Heart right ventricle (tissue), 16 donors: Measurements from ENCODE around the gene FRS2. TPM values are rescaled to one million over a fixed set of nuclear protein-coding genes. Genes with fewer than 3 reads are reported as not detected.

Source experiments
- ATAC-seq, 8 donors: fragments of 200-7000 bp; cut with Tn5 transposase; one replicate each; pipeline ENCODE4 v1.9.1; 2020; ENCODE audit warnings: mild to moderate bottlenecking in 8 of 8, moderate library complexity in 8 of 8, moderate number of reproducible peaks in 1 of 8
- DNase-seq, 2 donors: peaks; one replicate each; pipeline ENCODE4 v3.0.0-alpha.2; 2020
- H3K27ac ChIP-seq, 10 donors: fragments of 200-600 bp; sonication (generic) in 2 of 10; one replicate each; pipeline versions ENCODE4 v1.5.0 to v1.8.0; 2020 to 2022; ENCODE audit warnings: mild to moderate bottlenecking in 3 of 10
- H3K27me3 ChIP-seq, 7 donors: fragments of 200-600 bp; one replicate each; pipeline ENCODE4 v1.8.0; 2021 to 2022; ENCODE audit warnings: mild to moderate bottlenecking in 2 of 7
- H3K36me3 ChIP-seq, 9 donors: fragments of 200-600 bp; sonication (generic) in 1 of 9; one replicate each; pipeline versions ENCODE4 v1.5.0 to v1.8.0; 2020 to 2022; ENCODE audit warnings: mild to moderate bottlenecking in 2 of 9
- H3K4me1 ChIP-seq, 9 donors: fragments of 200-600 bp; sonication (generic) in 1 of 9; one replicate each; pipeline versions ENCODE4 v1.5.0 to v1.8.0; 2020 to 2022; ENCODE audit warnings: mild to moderate bottlenecking in 4 of 9
- H3K4me3 ChIP-seq, 10 donors: fragments of 200-600 bp; sonication (generic) in 2 of 10; one replicate each; pipeline versions ENCODE4 v1.5.0 to v1.8.0; 2020 to 2022; ENCODE audit warnings: mild to moderate bottlenecking in 7 of 10, moderate library complexity in 2 of 10
- H3K9me3 ChIP-seq, 11 donors: fragments of 200-600 bp in 10 of 11; sonication (generic) in 2 of 11; one replicate each; pipeline versions ENCODE4 v1.5.0 to v1.8.0; 2013 to 2022; ENCODE audit warnings: mild to moderate bottlenecking in 2 of 11, control low read depth in 1 of 11, moderate library complexity in 1 of 11
- CTCF ChIP-seq, 9 donors: fragments of 200-600 bp; sonication (generic) in 2 of 9; IDR thresholded peaks; one replicate each; pipeline versions ENCODE4 v1.5.0 to v1.8.0; 2021 to 2022; ENCODE audit warnings: antibody characterized with exemption in 9 of 9, mild to moderate bottlenecking in 5 of 9, moderate library complexity in 1 of 9
- WGBS, 2 donors: extraction: QIAGEN DNeasy Blood & Tissue Kit; methylation state at CpG; one replicate each; pipeline ENCODE4 v1.1.7; 2013; ENCODE audit warnings: inconsistent platforms in 1 of 2; 5-methylcytosine and 5-hydroxymethylcytosine counted together
- intact Hi-C, 10 donors: fragments of 100-400 bp; cut with DNase I; formaldehyde crosslinking; loops; one replicate each; pipeline versions ENCODE4 v1.11.1 to v1.14.2; 2022
- polyA plus RNA-seq, 2 donors: library from polyadenylated mRNA; stranded (reverse); fragments of 200-250 nt; gene quantifications; one replicate each; pipeline ENCODE4 v1.2.3, GENCODE V29; 2013
- total RNA-seq, 10 donors: library from RNA; stranded (reverse); fragmentation: NEBNext Ultra II Directional in 3 of 10; extraction: Animal tissue kit (Norgen Biotek cat#: 25700) in 3 of 10; gene quantifications; one replicate each; pipeline versions ENCODE4 v1.2.1 to v1.2.4, GENCODE V29; 2021 to 2023
- donor health status: Arrhythmogenic right ventricular cardiomyopathy.
- donor health status: ischemic (EF 13 %, LVEDD 7.1; RV severe dilation, severe dysfunction).
- donor health status: healthy with polysubstance abuse.
- donor health status: DM: no; HTN: yes; CAD: no.
- donor health status: DM: no; HTN: no; CAD: no.
- donor health status: ischemic (EF 25% LVEDD 6.9; RV normal size, moderate dysfunction).
- donor health status: ischemic (EF 25% LVEDD 5.7; RV mildly dilated, moderate dysfunction).
- donor health status: healthy.
- donor health status: DM: yes; HTN: yes; CAD: no.
- donor health status: Ischemic cardiomyopathy.
- donor health status: ischemic (EF 35%, LVEDD 5.7; RV mildly dilated, moderate dysfunction).
- donor health status: nonischemic (EF 11% LVEDD 7.7; RV severe dilation, severe dysfunction).
- donor health status: DM: yes; HTN: yes; CAD: no.
- donor health status: PGD.
- donor health status: ischemic (EF 29% LVEDD 5.4; RV normal size, mild dysfunction).
- donor health status: nonischemic (EF 23%, LVEDD 6.1; RV moderate dilation, normal function).

The FRS2 gene
- total and polyA plus RNA-seq, 12 donors, result 2.9 to 26.0 (median 19.7) TPM

- Histone ChIP-seq H3K36me3 (peaks cover 0 to 23% (median 0%) of the 10 kb centered on the region in 9 donors), H3K27me3 (no peaks in the 10 kb centered on the region), H3K4me1 (peaks cover 0 to 52% (median 11%) of the 10 kb centered on the region in 9 donors), H3K27ac (no peak overlapping the region), H3K4me3 (no peak overlapping the region), H3K9me3 (peaks cover 0 to 18% (median 7%) of the 10 kb centered on the region in 11 donors)
- TF ChIP-seq CTCF (IDR thresholded peaks at IDR 0.05), result no peak
- intact Hi-C loops, result no loop called here
- no peak for DNase-seq
- 91 to 96% methylated on average over 1 of the region's 1 CpG for WGBS, 2 donors
- no peak for ATAC-seq
Measured at GRCh38 chr12:69483700-69484099, 13.5 kb downstream of the FRS2 start.

GRCh38 chr12:69484428-69484827 is 14.2 kb downstream of the FRS2 start:
- H3K4me3 ChIP-seq, result no peak overlapping the region
- ATAC-seq, result peak in 2 of 8 donors; percentile 30 to 63
- no peak for DNase-seq
- WGBS, 2 donors, result 14 to 16% methylated on average over 2 of the region's 2 CpGs
- intact Hi-C loops, result no loop called here
- no peak overlapping the region for H3K27ac ChIP-seq
- H3K4me1 ChIP-seq, result peaks cover 0 to 46% (median 10%) of the 10 kb centered on the region in 9 donors
- TF ChIP-seq CTCF (IDR thresholded peaks at IDR 0.05), result no peak
- peaks cover 0 to 18% (median 7%) of the 10 kb centered on the region in 11 donors for H3K9me3 ChIP-seq
- no peaks in the 10 kb centered on the region for H3K27me3 ChIP-seq
- peaks cover 0 to 24% (median 0%) of the 10 kb centered on the region in 9 donors for H3K36me3 ChIP-seq

- DNase-seq, result no peak
- no peak for TF ChIP-seq CTCF (IDR thresholded peaks at IDR 0.05)
- intact Hi-C loops, result no loop called here
- no peak overlapping the region for H3K4me3 ChIP-seq
- no peaks in the 10 kb centered on the region for H3K27me3 ChIP-seq
- peaks cover 0 to 18% (median 7%) of the 10 kb centered on the region in 11 donors for H3K9me3 ChIP-seq
- ATAC-seq, result no peak
- peaks cover 0 to 15% (median 4%) of the 10 kb centered on the region in 9 donors for H3K4me1 ChIP-seq
- WGBS, 2 donors, result 94 to 95% methylated on average over 14 of the region's 14 CpGs
- H3K36me3 ChIP-seq, result peaks cover 0 to 24% (median 0%) of the 10 kb centered on the region in 9 donors
- no peak overlapping the region for H3K27ac ChIP-seq
Measured at GRCh38 chr12:69490920-69491643, 20.9 kb downstream of the FRS2 start.

- no peak overlapping the region for H3K4me3 ChIP-seq
- H3K27me3 ChIP-seq, result no peaks in the 10 kb centered on the region
- no peak for TF ChIP-seq CTCF (IDR thresholded peaks at IDR 0.05)
Measured at GRCh38 chr12:69492739-69493138, 22.6 kb downstream of the FRS2 start.

More at GRCh38 chr12:69492739-69493138, 22.6 kb downstream of the FRS2 start:
- no peak for ATAC-seq
- Histone ChIP-seq H3K4me1 (peaks cover 0 to 24% (median 9%) of the 10 kb centered on the region in 9 donors), H3K9me3 (peaks cover 0 to 4% (median 0%) of the 10 kb centered on the region in 11 donors), H3K27ac (no peak overlapping the region), H3K36me3 (peaks cover 0 to 10% (median 0%) of the 10 kb centered on the region in 9 donors)
- DNase-seq, result no peak
- intact Hi-C loops, result no loop called here
- 95 to 99% methylated on average over 2 of the region's 2 CpGs for WGBS, 2 donors
